K562 (cell line): Measurements from ENCODE around the gene UBE2G2. TPM values are rescaled to one million over a fixed set of nuclear protein-coding genes. Genes with fewer than 3 reads are reported as not detected.
A peak's percentile ranks its signal among the peaks of the same experiment; 100 is the strongest.

Experiments used
- CHD2 ChIP-seq: IDR thresholded peaks from 2 replicates; pipeline ENCODE4 v1.6.1; 2011; ENCODE audit warnings: low read depth, low read length
- DIDO1 ChIP-seq: fragments of 450-650 bp; IDR thresholded peaks from 2 replicates; pipeline ENCODE4 v1.6.1; 2016; ENCODE audit warnings: low read depth, missing biosample characterization, missing genetic modification characterization
- DMBX1 ChIP-seq: fragments of 250-450 bp; sonication (Bioruptor Pico); IDR thresholded peaks from 2 replicates; pipeline ENCODE4 v1.8.0; 2022; ENCODE audit warnings: inconsistent platforms, mild to moderate bottlenecking, moderate library complexity, borderline replicate concordance
- ELF1 ChIP-seq: fragments of 200-800 bp; sonication (Bioruptor generic); IDR thresholded peaks from 2 replicates; pipeline ENCODE4 v1.6.1; 2016; ENCODE audit warnings: missing genetic modification characterization, missing compliant biosample characterization
- KLF16 ChIP-seq: IDR thresholded peaks from 2 replicates; pipeline ENCODE4 v1.6.1; 2016; ENCODE audit warnings: antibody characterized with exemption
- NRF1 ChIP-seq, 2 experiments: fragments of 450-650 bp; IDR thresholded peaks in 1 of 2; conservative IDR thresholded peaks in 1 of 2; 2 replicates each; pipeline ENCODE4 v1.6.1; 2014; ENCODE audit warnings: mild to moderate bottlenecking in 2 of 2
- ZNF146 ChIP-seq: IDR thresholded peaks from one replicate; pipeline ENCODE4 v1.6.1; 2018; ENCODE audit warnings: missing compliant biosample characterization; ENCODE audit not compliant: unreplicated experiment
- polyA plus RNA-seq, 8 experiments: library from polyadenylated mRNA; depleted of rRNA in 4 of 8; stranded (reverse) in 5 of 8; unstranded in 3 of 8; fragments of >200 nt; fragmentation: Nextera tagmentation in 2 of 8; fragmentation: Illumina TruSeq in 1 of 8; extraction: Ambion mirVana in 2 of 8; extraction: Trizol in 1 of 8; gene quantifications; 2 replicates each; pipeline versions ENCODE4 v1.2.1 to v1.2.3, GENCODE V29; 2011 to 2014; ENCODE audit warnings: inconsistent platforms in 1 of 8, missing spikeins in 1 of 8
- total RNA-seq, 7 experiments: library from RNA; depleted of rRNA in 6 of 7; stranded (reverse); fragments of >200 nt in 6 of 7; fragmentation: Illumina TruSeq in 2 of 7; extraction: Trizol in 2 of 7; gene quantifications; 2 replicates each; pipeline versions ENCODE4 v1.2.1 to v1.2.3, GENCODE V29; 2011 to 2021; ENCODE audit warnings: low replicate concordance in 1 of 7
- TF ChIP-seq, protein P1 (sequence below): fragments of 450-650 bp; IDR thresholded peaks from 2 replicates; pipeline ENCODE4 v1.6.1; 2018; ENCODE audit not compliant: partially characterized antibody
- TF ChIP-seq, protein P2 (sequence below): fragments of 450-650 bp; IDR thresholded peaks from 2 replicates; pipeline ENCODE4 v1.6.1; 2016; ENCODE audit warnings: antibody characterized with exemption
- TF ChIP-seq, protein P3 (sequence below): fragments of 250-450 bp; sonication (Bioruptor Pico); IDR thresholded peaks from 2 replicates; pipeline ENCODE4 v1.4.0; 2020

UBE2G2 gene
- total and polyA plus RNA-seq, 9 of the 15 experiments (the other 6 are each of a cell fraction or from before 2014, with no cell fraction given): 47.5 to 225 (median 140) TPM

DNA sequence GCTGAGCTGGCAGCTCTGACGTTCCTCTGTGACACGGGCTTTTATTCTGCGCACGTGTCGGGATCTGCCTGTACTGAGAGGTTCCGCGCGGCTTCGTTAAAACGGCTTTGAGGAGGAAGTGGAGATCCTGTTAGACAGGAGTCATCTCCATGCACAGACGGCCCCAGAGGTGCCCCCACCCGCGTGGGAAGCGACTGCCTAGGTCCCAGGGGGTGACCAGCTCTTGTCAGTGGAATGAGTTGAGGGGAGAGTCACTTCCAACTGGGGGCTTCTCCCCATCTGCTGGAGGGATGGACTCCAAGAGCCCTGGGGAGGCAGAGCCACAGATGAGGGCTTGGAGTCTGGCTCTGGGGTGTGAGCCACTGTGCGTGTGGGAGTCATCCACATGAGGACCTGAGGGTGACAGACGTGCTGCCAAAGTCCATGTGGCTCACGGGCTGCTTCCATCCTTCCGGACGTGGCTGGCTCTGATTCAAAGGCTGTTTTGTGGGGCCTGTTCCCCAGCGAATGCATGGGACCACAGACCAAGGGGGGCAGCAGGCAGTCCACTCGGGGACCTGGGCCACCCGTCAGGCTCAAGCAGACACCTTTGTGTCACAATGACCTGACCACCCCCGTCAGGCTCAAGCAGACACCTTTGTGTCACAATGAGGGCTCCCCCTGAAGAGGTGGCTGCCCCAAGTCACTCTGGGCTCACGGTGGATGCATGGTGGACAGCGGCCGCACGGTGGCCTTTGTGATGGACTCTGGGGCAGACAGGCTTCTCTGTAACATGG lies 45.1 kb upstream of the UBE2G2 start (continued):
- TF ChIP-seq, protein P1, sequence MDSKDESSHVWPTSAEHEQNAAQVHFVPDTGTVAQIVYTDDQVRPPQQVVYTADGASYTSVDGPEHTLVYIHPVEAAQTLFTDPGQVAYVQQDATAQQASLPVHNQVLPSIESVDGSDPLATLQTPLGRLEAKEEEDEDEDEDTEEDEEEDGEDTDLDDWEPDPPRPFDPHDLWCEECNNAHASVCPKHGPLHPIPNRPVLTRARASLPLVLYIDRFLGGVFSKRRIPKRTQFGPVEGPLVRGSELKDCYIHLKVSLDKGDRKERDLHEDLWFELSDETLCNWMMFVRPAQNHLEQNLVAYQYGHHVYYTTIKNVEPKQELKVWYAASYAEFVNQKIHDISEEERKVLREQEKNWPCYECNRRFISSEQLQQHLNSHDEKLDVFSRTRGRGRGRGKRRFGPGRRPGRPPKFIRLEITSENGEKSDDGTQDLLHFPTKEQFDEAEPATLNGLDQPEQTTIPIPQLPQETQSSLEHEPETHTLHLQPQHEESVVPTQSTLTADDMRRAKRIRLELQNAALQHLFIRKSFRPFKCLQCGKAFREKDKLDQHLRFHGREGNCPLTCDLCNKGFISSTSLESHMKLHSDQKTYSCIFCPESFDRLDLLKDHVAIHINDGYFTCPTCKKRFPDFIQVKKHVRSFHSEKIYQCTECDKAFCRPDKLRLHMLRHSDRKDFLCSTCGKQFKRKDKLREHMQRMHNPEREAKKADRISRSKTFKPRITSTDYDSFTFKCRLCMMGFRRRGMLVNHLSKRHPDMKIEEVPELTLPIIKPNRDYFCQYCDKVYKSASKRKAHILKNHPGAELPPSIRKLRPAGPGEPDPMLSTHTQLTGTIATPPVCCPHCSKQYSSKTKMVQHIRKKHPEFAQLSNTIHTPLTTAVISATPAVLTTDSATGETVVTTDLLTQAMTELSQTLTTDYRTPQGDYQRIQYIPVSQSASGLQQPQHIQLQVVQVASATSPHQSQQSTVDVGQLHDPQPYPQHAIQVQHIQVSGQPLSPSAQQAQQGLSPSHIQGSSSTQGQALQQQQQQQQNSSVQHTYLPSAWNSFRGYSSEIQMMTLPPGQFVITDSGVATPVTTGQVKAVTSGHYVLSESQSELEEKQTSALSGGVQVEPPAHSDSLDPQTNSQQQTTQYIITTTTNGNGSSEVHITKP: no peak
- no peak for TF ChIP-seq CHD2
- TF ChIP-seq, protein P2, sequence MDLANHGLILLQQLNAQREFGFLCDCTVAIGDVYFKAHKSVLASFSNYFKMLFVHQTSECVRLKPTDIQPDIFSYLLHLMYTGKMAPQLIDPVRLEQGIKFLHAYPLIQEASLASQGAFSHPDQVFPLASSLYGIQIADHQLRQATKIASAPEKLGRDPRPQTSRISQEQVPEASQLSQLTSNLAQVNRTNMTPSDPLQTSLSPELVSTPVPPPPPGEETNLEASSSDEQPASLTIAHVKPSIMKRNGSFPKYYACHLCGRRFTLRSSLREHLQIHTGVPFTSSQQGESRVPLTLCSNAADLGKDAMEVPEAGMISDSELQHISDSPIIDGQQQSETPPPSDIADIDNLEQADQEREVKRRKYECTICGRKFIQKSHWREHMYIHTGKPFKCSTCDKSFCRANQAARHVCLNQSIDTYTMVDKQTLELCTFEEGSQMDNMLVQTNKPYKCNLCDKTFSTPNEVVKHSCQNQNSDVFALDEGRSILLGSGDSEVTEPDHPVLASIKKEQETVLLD: no peak
- TF ChIP-seq ZNF146 (CRISPR knock-in tag): no peak
- TF ChIP-seq KLF16: 0 out of 2 replicates have a peak, but pooled peaks have one; percentile 10
- peak; percentile 33; the same call in 1 of the 2 replicates for TF ChIP-seq ELF1 (tag)
- TF ChIP-seq DIDO1 (tag): no peak
- TF ChIP-seq, protein P3, sequence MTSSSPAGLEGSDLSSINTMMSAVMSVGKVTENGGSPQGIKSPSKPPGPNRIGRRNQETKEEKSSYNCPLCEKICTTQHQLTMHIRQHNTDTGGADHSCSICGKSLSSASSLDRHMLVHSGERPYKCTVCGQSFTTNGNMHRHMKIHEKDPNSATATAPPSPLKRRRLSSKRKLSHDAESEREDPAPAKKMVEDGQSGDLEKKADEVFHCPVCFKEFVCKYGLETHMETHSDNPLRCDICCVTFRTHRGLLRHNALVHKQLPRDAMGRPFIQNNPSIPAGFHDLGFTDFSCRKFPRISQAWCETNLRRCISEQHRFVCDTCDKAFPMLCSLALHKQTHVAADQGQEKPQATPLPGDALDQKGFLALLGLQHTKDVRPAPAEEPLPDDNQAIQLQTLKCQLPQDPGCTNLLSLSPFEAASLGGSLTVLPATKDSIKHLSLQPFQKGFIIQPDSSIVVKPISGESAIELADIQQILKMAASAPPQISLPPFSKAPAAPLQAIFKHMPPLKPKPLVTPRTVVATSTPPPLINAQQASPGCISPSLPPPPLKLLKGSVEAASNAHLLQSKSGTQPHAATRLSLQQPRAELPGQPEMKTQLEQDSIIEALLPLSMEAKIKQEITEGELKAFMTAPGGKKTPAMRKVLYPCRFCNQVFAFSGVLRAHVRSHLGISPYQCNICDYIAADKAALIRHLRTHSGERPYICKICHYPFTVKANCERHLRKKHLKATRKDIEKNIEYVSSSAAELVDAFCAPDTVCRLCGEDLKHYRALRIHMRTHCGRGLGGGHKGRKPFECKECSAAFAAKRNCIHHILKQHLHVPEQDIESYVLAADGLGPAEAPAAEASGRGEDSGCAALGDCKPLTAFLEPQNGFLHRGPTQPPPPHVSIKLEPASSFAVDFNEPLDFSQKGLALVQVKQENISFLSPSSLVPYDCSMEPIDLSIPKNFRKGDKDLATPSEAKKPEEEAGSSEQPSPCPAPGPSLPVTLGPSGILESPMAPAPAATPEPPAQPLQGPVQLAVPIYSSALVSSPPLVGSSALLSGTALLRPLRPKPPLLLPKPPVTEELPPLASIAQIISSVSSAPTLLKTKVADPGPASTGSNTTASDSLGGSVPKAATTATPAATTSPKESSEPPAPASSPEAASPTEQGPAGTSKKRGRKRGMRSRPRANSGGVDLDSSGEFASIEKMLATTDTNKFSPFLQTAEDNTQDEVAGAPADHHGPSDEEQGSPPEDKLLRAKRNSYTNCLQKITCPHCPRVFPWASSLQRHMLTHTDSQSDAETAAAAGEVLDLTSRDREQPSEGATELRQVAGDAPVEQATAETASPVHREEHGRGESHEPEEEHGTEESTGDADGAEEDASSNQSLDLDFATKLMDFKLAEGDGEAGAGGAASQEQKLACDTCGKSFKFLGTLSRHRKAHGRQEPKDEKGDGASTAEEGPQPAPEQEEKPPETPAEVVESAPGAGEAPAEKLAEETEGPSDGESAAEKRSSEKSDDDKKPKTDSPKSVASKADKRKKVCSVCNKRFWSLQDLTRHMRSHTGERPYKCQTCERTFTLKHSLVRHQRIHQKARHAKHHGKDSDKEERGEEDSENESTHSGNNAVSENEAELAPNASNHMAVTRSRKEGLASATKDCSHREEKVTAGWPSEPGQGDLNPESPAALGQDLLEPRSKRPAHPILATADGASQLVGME (CRISPR knock-in tag): no peak
- TF ChIP-seq DMBX1 (CRISPR knock-in tag): 0 out of 2 replicates have a peak, but pooled peaks have one; percentile 39
- TF ChIP-seq NRF1 (conservative IDR thresholded peaks at IDR 0.05 in 1 of 2, IDR thresholded peaks at IDR 0.05 in 1 of 2): peak; percentile 59 to 70
